ENCODE results near the gene ELMOD3.
"Not testable (repeated sequence)": the region's sequence is repeated elsewhere in the genome, so short reads cannot be mapped to it uniquely, and the experiment has no call there.

The ELMOD3 gene

GRCh38 chr2:85329181-85329651 is 25.4 kb upstream of the ELMOD3 start:
- DNase-seq (ENCODE audit: low spot score) = no peak
- in situ Hi-C loops (cut with MboI; ENCODE audit: low sequenced_read_pairs, unreplicated experiment) = no loop called here
- TF ChIP-seq CTCF (IDR thresholded peaks at IDR 0.05; ENCODE audit: borderline replicate concordance, control extremely low read depth, extremely low read depth, insufficient read depth, missing control alignments) = no peak

GRCh38 chr2:85329701-85330100 is 24.9 kb upstream of the ELMOD3 start:
- in situ Hi-C loops (cut with MboI; ENCODE audit: low sequenced_read_pairs, unreplicated experiment); DNase-seq (ENCODE audit: low spot score): not testable (repeated sequence)

GRCh38 chr2:85330839-85331636 is 23.5 kb upstream of the ELMOD3 start:
- no peak for DNase-seq (ENCODE audit: low spot score)
- in situ Hi-C loops (cut with MboI; ENCODE audit: low sequenced_read_pairs, unreplicated experiment) = no loop called here
- no peak for TF ChIP-seq CTCF (IDR thresholded peaks at IDR 0.05; ENCODE audit: borderline replicate concordance, control extremely low read depth, extremely low read depth, insufficient read depth, missing control alignments)

- in situ Hi-C loops (cut with MboI; ENCODE audit: low sequenced_read_pairs, unreplicated experiment); DNase-seq (ENCODE audit: low spot score): not testable (repeated sequence)
Observed at GRCh38 chr2:85333877-85334276, 20.7 kb upstream of the ELMOD3 start.

- in situ Hi-C loops (cut with MboI; ENCODE audit: low sequenced_read_pairs, unreplicated experiment) = no loop called here
Observed at GRCh38 chr2:85334928-85335327, 19.6 kb upstream of the ELMOD3 start.

GRCh38 chr2:85340034-85340892 is 14.3 kb upstream of the ELMOD3 start:
- in situ Hi-C loops (cut with MboI; ENCODE audit: low sequenced_read_pairs, unreplicated experiment) = no loop called here
- DNase-seq (ENCODE audit: low spot score) = no peak
- no peak for TF ChIP-seq CTCF (IDR thresholded peaks at IDR 0.05; ENCODE audit: borderline replicate concordance, control extremely low read depth, extremely low read depth, insufficient read depth, missing control alignments)

More at GRCh38 chr2:85334928-85335327, 19.6 kb upstream of the ELMOD3 start:
- no peak for TF ChIP-seq CTCF (IDR thresholded peaks at IDR 0.05; ENCODE audit: borderline replicate concordance, control extremely low read depth, extremely low read depth, insufficient read depth, missing control alignments)
- no peak for DNase-seq (ENCODE audit: low spot score)

- in situ Hi-C loops (cut with MboI; ENCODE audit: low sequenced_read_pairs, unreplicated experiment) = no loop called here
- TF ChIP-seq CTCF (IDR thresholded peaks at IDR 0.05; ENCODE audit: borderline replicate concordance, control extremely low read depth, extremely low read depth, insufficient read depth, missing control alignments) = no peak
- DNase-seq (ENCODE audit: low spot score) = no peak
Observed at GRCh38 chr2:85341269-85342029, 13.1 kb upstream of the ELMOD3 start.

Measured in GM13976 (cell line).